ENCODE data around the gene MAN1C1. TPM values are rescaled to one million over a fixed set of nuclear protein-coding genes. Genes with fewer than 3 reads are reported as not detected.
A peak's percentile ranks its signal among the peaks of the same experiment; 100 is the strongest.

MAN1C1 gene
- total and polyA plus RNA-seq, 9 of the 15 experiments (the other 6 are each of a cell fraction or from before 2014, with no cell fraction given): 0.04 to 0.44 (median 0.10) TPM; not detected in 3

GRCh38 chr1:25568834-25569596 is 47.6 kb upstream of the MAN1C1 start (continued):
- TF ChIP-seq, protein P1, sequence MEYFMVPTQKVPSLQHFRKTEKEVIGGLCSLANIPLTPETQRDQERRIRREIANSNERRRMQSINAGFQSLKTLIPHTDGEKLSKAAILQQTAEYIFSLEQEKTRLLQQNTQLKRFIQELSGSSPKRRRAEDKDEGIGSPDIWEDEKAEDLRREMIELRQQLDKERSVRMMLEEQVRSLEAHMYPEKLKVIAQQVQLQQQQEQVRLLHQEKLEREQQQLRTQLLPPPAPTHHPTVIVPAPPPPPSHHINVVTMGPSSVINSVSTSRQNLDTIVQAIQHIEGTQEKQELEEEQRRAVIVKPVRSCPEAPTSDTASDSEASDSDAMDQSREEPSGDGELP (CRISPR knock-in tag; IDR thresholded peaks at IDR 0.05; ENCODE audit: borderline replicate concordance): peak; percentile 92
- TF ChIP-seq GATAD2A (IDR thresholded peaks at IDR 0.05): peak; percentile 58; the same call in 1 of the 2 replicates
- TF ChIP-seq PKNOX1 (IDR thresholded peaks at IDR 0.05): no peak
- no peak for TF ChIP-seq ZNF780A (CRISPR knock-in tag; IDR thresholded peaks at IDR 0.05)
- peak; percentile 15; the same call in 1 of the 2 replicates for TF ChIP-seq TCF3 (CRISPR knock-in tag; IDR thresholded peaks at IDR 0.05)
- peak; percentile 4; the same call in 1 of the 2 replicates for TF ChIP-seq REST (IDR thresholded peaks at IDR 0.05; ENCODE audit: borderline replicate concordance)
- TF ChIP-seq REST (CRISPR knock-in tag; IDR thresholded peaks at IDR 0.05; ENCODE audit: low read depth): no peak
- no peak for TF ChIP-seq ZNF274 (IDR thresholded peaks at IDR 0.05; ENCODE audit: borderline replicate concordance, low read depth, low read length)
- TF ChIP-seq, protein P2, sequence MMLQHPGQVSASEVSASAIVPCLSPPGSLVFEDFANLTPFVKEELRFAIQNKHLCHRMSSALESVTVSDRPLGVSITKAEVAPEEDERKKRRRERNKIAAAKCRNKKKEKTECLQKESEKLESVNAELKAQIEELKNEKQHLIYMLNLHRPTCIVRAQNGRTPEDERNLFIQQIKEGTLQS (IDR thresholded peaks at IDR 0.05): peak; percentile 99
- TF ChIP-seq, protein P2 (CRISPR knock-in tag; conservative IDR thresholded peaks at IDR 0.05): peak; percentile 96
- no peak for TF ChIP-seq PHB2 (IDR thresholded peaks at IDR 0.05; ENCODE audit: low read depth)
- no peak for TF ChIP-seq ZNF121 (CRISPR knock-in tag; conservative IDR thresholded peaks at IDR 0.05)
- TF ChIP-seq TEAD1 (CRISPR knock-in tag; IDR thresholded peaks at IDR 0.05): no peak
